Adrenal gland (tissue), 5 donors: ENCODE measurements around the gene HLA-DQB2.

Experiments used
- POLR2A ChIP-seq, 2 donors: fragments of 450-650 bp; IDR thresholded peaks; one replicate each; pipeline ENCODE4 v1.6.1; 2017; ENCODE audit warnings: antibody characterized with exemption in 2 of 2, mild to moderate bottlenecking in 2 of 2, moderate library complexity in 1 of 2
- TF ChIP-seq, protein P1 (sequence below), 6 experiments: fragments of 450-650 bp in 4 of 6; fragments of 200-600 bp in 2 of 6; sonication (generic) in 1 of 6; IDR thresholded peaks; 1 replicate in 5 of 6; 2 replicates in 1 of 6; pipeline versions ENCODE4 v1.5.1 to v1.8.0; 2016 to 2021; ENCODE audit warnings: antibody characterized with exemption in 6 of 6, mild to moderate bottlenecking in 2 of 6, moderate library complexity in 1 of 6
- donor health status: DM: no; HTN: no; CAD: no.

- TF ChIP-seq, protein P1, sequence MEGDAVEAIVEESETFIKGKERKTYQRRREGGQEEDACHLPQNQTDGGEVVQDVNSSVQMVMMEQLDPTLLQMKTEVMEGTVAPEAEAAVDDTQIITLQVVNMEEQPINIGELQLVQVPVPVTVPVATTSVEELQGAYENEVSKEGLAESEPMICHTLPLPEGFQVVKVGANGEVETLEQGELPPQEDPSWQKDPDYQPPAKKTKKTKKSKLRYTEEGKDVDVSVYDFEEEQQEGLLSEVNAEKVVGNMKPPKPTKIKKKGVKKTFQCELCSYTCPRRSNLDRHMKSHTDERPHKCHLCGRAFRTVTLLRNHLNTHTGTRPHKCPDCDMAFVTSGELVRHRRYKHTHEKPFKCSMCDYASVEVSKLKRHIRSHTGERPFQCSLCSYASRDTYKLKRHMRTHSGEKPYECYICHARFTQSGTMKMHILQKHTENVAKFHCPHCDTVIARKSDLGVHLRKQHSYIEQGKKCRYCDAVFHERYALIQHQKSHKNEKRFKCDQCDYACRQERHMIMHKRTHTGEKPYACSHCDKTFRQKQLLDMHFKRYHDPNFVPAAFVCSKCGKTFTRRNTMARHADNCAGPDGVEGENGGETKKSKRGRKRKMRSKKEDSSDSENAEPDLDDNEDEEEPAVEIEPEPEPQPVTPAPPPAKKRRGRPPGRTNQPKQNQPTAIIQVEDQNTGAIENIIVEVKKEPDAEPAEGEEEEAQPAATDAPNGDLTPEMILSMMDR (IDR thresholded peaks at IDR 0.05), result no peak
- no peak for TF ChIP-seq POLR2A (IDR thresholded peaks at IDR 0.05)
These were observed 53.7 kb downstream of the HLA-DQB2 start for GRCh38 chr6:32709625-32710024.
